Endodermal cell (in vitro differentiated cells): Measurements from ENCODE around the gene CPED1. TPM values are rescaled to one million over a fixed set of nuclear protein-coding genes. Genes with fewer than 3 reads are reported as not detected.

ENCODE experiments used
- DNase-seq: peaks from one replicate; pipeline ENCODE4 v3.0.0-alpha.2; 2017
- H3K27ac ChIP-seq: 2 replicates; pipeline ENCODE4 v1.5.1; 2013; ENCODE audit warnings: mild to moderate bottlenecking, low read depth, low read length, moderate library complexity
- H3K27me3 ChIP-seq: 2 replicates; pipeline ENCODE4 v1.6.1; 2013; ENCODE audit warnings: mild to moderate bottlenecking, low read length, moderate library complexity; ENCODE audit not compliant: insufficient read depth, control insufficient read depth, poor library complexity, severe bottlenecking
- H3K36me3 ChIP-seq: 2 replicates; pipeline ENCODE4 v1.7.0; 2013; ENCODE audit warnings: mild to moderate bottlenecking, low read length, moderate library complexity; ENCODE audit not compliant: control insufficient read depth, insufficient read depth
- H3K4me1 ChIP-seq: one replicate; pipeline ENCODE4 v1.7.0; 2013; ENCODE audit warnings: low read length; ENCODE audit not compliant: control insufficient read depth, insufficient read depth
- H3K4me3 ChIP-seq: 2 replicates; pipeline ENCODE4 v1.5.1; 2013; ENCODE audit warnings: mild to moderate bottlenecking, low read length, moderate library complexity
- H3K9ac ChIP-seq: 2 replicates; pipeline ENCODE4 v1.6.1; 2013; ENCODE audit warnings: mild to moderate bottlenecking, low read length, moderate library complexity; ENCODE audit not compliant: poor library complexity, severe bottlenecking; ENCODE audit errors: extremely low read depth
- H3K9me3 ChIP-seq: 2 replicates; pipeline ENCODE4 v1.6.1; 2013; ENCODE audit warnings: mild to moderate bottlenecking, low read length, moderate library complexity; ENCODE audit not compliant: control insufficient read depth
- H3K27ac Mint-ChIP-seq: 2 replicates; pipeline ENCODE4 v1.8.0; 2020; ENCODE audit warnings: mixed read lengths
- H3K27me3 Mint-ChIP-seq: 2 replicates; pipeline ENCODE4 v1.8.0; 2021; ENCODE audit warnings: mild to moderate bottlenecking, mixed read lengths; ENCODE audit not compliant: insufficient read depth
- H3K36me3 Mint-ChIP-seq: 2 replicates; pipeline ENCODE4 v1.8.0; 2020; ENCODE audit warnings: low read depth, mixed read lengths
- H3K4me1 Mint-ChIP-seq: 2 replicates; pipeline ENCODE4 v1.8.0; 2020; ENCODE audit warnings: mixed read lengths
- H3K4me3 Mint-ChIP-seq: 2 replicates; pipeline ENCODE4 v1.8.0; 2020; ENCODE audit warnings: mild to moderate bottlenecking, moderate library complexity, mixed read lengths
- H3K9me3 Mint-ChIP-seq: 2 replicates; pipeline ENCODE4 v1.8.0; 2020; ENCODE audit warnings: mild to moderate bottlenecking, mixed read lengths
- WGBS, 2 experiments: methylation state at CpG; one replicate each; pipeline versions ENCODE4 v1.1.5 to v1.1.7; 2013; ENCODE audit warnings: missing lambda C conversion rate in 2 of 2, mixed read lengths in 1 of 2; ENCODE audit not compliant: insufficient coverage in 1 of 2, insufficient read length in 1 of 2; 5-methylcytosine and 5-hydroxymethylcytosine counted together
- total RNA-seq, 2 donors: library from RNA; stranded (reverse); fragmentation: NEBNext Ultra II Directional in 1 of 2; extraction: Animal tissue kit (Norgen Biotek cat#: 25700) in 1 of 2; gene quantifications; 2 replicates in 1 of 2; 3 replicates in 1 of 2; pipeline ENCODE4 v1.2.1, GENCODE V29; 2021
- TF ChIP-seq, protein P1 (sequence below): fragments of 200-600 bp; sonication (generic); conservative IDR thresholded peaks from 2 replicates; pipeline ENCODE4 v1.5.0; 2021; ENCODE audit warnings: antibody characterized with exemption, mild to moderate bottlenecking

The CPED1 gene
- total RNA-seq, 2 donors from 2014 or later: 1.1 TPM; not detected in 1

- H3K4me3 ChIP-seq: no peak overlapping the region
- no peak for DNase-seq
- H3K27ac ChIP-seq: no peak overlapping the region
- no peaks in the 10 kb centered on the region for H3K9me3 Mint-ChIP-seq
- no peaks in the 10 kb centered on the region for H3K9me3 ChIP-seq
- H3K4me1 ChIP-seq: no peaks in the 10 kb centered on the region
- peaks cover 20% of the 10 kb centered on the region for H3K36me3 ChIP-seq
- no peaks in the 10 kb centered on the region for H3K27me3 ChIP-seq
- TF ChIP-seq, protein P1, sequence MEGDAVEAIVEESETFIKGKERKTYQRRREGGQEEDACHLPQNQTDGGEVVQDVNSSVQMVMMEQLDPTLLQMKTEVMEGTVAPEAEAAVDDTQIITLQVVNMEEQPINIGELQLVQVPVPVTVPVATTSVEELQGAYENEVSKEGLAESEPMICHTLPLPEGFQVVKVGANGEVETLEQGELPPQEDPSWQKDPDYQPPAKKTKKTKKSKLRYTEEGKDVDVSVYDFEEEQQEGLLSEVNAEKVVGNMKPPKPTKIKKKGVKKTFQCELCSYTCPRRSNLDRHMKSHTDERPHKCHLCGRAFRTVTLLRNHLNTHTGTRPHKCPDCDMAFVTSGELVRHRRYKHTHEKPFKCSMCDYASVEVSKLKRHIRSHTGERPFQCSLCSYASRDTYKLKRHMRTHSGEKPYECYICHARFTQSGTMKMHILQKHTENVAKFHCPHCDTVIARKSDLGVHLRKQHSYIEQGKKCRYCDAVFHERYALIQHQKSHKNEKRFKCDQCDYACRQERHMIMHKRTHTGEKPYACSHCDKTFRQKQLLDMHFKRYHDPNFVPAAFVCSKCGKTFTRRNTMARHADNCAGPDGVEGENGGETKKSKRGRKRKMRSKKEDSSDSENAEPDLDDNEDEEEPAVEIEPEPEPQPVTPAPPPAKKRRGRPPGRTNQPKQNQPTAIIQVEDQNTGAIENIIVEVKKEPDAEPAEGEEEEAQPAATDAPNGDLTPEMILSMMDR: no peak
- WGBS, 2 experiments: 100% methylated on average over 1 of the region's 2 CpGs; no CpG with 5 or more reads in 1 of the 2 experiments
- no peak overlapping the region for H3K27ac Mint-ChIP-seq
- H3K4me3 Mint-ChIP-seq: no peak overlapping the region
- H3K4me1 Mint-ChIP-seq: no peaks in the 10 kb centered on the region
- H3K27me3 Mint-ChIP-seq: no peaks in the 10 kb centered on the region
- H3K36me3 Mint-ChIP-seq: peaks cover 20% of the 10 kb centered on the region
- no peak overlapping the region for H3K9ac ChIP-seq
These were observed 355.6 kb downstream of the CPED1 start for GRCh38 chr7:121344093-121344492.

GRCh38 chr7:121344497-121344896 lies 356.0 kb downstream of the CPED1 start:
- Histone ChIP-seq H3K9ac (no peak overlapping the region), H3K27me3 (no peaks in the 10 kb centered on the region), H3K36me3 (peaks cover 20% of the 10 kb centered on the region), H3K27ac (no peak overlapping the region), H3K4me3 (no peak overlapping the region), H3K4me1 (no peaks in the 10 kb centered on the region), H3K9me3 (no peaks in the 10 kb centered on the region)
- no peaks in the 10 kb centered on the region for H3K4me1 Mint-ChIP-seq
- H3K9me3 Mint-ChIP-seq: no peaks in the 10 kb centered on the region
- TF ChIP-seq, protein P1: no peak
- no peaks in the 10 kb centered on the region for H3K27me3 Mint-ChIP-seq
- no peak overlapping the region for H3K27ac Mint-ChIP-seq
- no peak overlapping the region for H3K4me3 Mint-ChIP-seq
- no peak for DNase-seq
- 88% methylated on average over 1 of the region's 1 CpG; no CpG with 5 or more reads in 1 of the 2 experiments for WGBS, 2 experiments
- peaks cover 20% of the 10 kb centered on the region for H3K36me3 Mint-ChIP-seq

Other genes with a start within 250 kb of the CPED1 start
- 10 to 100 TPM; 35.6 to 50.3 TPM for gene TSPAN12, start 130.6 kb upstream of the CPED1 start, total RNA-seq
- 10 to 100 TPM; 12.6 to 14.9 TPM for gene ING3, start 37.9 kb upstream of the CPED1 start, total RNA-seq